Stimulated activated CD4-positive, alpha-beta T cell treated with anti-CD3 and anti-CD28 coated beads, Interleukin-1b, Interleukin-23, amount 100 ng/mL, for 48 hours (primary cell): Measurements from ENCODE around the gene CDH23.

ENCODE experiments used
- DNase-seq: peaks from one replicate; pipeline ENCODE4 v3.0.0-alpha.2; 2020

The CDH23 gene

GRCh38 chr10:71471006-71471405, 74.3 kb downstream of the CDH23 start:
- no peak for DNase-seq

GRCh38 chr10:71471957-71472365, 75.2 kb downstream of the CDH23 start:
- DNase-seq, result no peak

DNA sequence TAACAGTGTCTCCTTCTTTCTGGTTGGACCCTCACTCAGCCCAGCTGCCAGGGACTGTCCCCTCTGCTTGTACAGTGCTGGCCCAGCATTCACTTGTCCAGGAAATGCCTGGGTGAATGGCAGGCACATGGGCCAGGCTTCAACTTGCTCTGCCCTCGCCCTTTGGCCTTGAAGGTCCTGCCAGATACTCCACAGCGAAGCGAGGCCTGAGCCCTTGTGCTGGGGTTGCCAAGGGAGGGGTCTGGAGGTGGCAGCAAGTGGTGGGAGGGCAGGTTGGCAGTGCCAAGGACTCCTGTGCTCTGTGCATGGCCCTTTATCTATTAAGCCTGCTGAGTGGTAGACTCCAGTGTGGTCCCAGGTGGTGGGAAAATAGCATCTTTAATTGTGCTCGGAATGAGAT, 75.7 kb downstream of the CDH23 start:
- no peak for DNase-seq

DNA sequence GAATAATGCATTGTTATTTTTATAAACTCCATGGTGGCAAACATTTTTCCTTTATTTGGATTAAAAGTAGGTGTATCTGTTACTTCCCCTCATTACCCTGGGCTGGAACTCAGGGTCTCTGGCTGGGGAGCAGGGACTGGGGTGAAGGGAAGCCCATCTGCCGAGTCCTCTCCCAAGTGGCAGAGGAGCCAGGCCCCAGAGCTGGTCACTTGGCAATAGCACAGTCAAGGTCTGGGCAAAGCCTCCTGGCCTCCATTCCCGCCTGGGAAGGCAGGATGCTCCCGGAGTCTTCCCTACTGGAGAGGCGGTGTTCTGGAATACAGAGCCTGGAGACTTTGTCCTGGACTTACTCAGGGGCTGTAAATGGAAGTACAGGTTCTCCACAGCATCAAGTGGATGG, 76.2 kb downstream of the CDH23 start:
- no peak for DNase-seq

DNA sequence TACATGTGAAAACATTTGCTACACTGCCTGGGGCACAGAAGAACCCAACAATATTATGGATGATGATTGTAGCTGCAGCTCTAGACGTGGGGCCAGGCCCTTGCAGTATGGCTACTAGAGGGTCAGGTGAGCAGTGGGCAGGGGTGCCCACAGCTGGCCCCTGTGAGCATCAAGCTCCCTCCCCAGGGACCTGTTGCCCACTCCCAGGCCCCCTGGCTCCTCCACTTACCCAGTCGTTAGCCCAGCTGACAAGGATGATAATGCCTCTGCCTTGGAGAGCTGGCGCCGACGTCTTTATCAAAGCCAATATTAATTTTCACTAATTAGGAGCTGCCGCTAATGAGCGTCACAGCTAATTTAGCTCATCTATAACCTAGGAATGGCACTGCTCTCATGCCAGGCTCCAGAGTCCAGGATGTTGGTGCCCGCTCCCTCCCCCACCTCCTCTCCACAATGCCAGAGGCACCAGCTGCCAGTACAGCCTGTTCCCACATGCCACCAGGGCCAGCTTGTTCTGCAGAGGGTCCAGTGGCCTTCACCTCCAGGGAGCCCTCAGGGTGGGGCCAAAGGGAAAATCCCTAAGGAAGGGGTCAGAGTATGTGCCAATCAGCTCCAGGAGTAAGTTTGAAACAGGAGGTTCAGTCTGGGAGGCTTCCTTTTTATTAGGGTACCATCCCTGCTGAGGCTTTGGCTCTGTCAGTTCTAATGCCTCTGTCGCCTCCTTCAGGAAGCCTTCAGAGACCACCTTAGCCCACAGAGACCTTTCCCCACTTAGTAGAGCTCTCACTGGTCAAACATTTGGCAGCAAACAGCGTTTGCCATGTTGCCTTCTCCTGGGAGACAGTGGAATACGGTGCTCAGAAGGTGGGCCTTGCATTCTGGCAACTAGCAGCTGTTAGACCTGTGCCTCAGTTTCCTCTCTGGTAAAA, 77.2 kb downstream of the CDH23 start:
- DNase-seq, result no peak

DNA sequence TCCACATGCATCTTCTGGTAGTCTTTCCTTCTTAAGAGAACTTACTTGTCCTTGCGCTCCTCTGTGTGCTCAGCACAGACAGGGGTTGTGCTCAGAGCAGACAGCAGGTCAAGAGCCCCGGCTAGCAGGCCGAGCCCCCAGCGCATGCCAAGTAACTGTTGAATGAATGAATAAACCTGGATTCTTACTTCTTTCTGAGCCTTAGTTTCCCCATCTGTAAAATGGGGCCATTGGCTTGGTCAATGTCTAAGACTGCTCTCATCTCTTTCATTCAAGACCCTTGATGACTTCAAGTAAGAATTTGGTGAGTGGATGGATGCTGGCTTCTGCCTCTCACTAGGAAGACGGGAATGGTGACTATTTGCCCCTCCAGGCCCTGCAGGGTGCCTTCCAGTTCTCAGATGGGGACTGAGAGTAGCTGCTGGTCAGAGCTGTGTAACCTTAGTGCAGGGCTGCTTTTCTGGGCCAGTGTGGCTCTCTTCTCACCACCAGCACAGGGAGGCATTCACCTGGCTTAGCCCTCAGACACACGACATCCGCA, 78.1 kb downstream of the CDH23 start:
- no peak for DNase-seq

DNA sequence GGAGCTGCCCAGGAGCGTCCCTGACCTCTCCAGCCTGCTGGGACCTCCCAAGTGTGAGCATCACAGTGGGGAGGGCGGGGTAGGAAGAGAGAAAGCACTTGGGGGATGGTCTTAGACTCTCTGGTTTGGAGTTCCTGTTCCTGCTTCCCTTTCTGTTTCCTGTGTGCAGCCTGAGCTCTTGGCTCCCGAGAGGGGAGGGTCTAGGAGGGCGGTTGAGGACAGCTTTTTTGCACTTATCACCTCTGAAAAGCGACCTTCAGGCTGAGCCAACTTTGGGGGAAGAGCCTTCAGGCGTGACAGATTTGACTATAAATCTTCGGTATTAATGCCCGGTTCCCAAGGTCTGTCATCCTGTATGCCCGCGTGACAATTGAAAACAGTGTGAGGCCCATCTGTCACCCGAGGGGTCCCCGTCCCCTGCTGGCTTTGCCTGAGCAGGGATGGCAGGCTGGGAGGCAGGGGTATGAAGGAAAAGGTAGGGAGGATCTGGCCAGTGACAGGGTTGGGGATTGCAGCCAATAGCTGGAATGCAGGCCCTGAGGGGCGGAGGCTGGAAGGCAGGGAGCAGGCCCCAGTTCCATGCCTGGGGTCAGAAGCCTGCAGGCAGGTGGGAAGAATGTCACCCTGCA, 78.6 kb downstream of the CDH23 start:
- DNase-seq, result no peak

DNA sequence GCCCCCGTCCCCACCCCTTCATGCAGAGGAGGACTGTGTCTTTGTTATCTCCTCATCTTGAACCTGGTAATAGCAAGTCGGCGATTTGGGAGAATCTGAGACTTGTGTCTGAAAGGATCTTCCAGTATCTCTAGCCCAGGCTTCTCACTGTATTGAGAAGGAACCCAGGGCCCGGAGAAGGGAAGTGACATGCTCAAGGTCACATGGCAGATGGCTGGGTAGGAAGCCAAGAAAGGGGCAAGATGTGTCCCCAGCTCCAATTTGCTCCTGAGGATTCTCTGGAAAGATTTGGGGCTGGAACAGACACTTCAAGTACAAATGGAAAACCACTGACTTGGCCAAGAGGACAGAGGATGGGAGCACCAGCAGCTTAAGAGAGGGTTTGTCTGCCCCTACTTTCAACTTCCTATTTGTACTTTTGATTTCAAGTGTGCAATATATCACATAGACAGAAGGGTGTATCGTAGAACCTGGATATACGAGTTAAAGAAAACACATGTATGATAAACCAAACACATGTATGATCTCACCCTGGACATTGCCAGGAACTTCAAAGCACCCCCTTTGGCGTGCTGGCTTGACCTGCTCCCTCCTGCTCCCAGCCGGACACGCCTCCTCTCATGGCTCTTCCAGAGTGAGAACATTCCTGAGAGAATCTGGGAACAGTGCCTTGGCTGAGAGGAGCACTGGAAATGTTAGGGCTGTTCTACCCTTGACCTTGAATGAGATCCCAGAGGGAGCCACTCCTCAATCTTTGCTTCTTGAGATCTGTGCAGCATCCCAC, 79.7 kb downstream of the CDH23 start:
- no peak for DNase-seq

GRCh38 chr10:71478173-71478572, 81.5 kb downstream of the CDH23 start:
- no peak for DNase-seq

DNA sequence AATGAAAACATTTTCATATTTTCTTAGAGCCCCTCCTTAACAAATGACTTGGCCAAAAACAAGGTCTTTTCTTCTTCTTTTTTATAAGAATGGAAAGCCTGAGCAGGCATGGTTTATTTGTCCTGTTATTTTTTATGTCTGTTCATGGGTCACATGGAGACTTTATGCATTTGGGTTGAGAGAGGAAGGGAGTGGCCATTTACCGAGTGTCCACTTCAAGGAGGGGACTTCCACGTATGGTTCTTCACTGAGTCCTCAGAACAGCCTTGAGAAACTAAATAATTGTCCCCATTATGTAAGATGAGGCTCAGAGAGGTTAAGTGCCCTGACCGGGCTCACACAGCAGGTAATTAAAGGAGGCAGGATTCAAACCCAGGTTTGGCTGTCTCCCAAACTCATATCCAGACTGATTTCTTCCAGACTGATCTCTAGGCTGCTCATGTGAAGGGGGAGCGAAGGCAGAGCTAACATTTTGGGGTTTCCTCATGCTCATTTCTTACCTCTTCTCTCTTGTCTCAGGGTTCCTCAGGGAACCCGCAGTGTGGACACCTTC, 82.2 kb downstream of the CDH23 start:
- DNase-seq, result no peak

GRCh38 chr10:71479831-71480230, 83.1 kb downstream of the CDH23 start:
- DNase-seq, result no peak

DNA sequence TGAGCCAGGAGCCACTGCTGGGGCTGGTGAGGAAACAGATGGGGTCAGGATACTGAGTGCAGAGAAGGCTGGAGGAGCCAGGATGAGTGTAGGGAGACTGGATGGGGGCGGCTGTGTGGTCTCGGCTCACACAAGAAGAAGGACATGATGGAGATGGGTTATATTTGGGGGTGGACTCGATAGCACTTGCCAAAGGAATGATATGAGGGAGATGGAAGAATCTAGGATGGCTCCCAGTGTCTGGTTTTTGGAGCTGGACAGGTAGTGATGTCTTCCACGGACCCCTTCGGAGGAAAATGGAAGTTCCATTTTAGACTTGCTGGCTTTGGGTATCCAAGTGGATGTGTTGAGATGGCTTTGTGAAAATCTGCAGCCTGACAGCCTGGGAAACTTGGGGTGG, 83.9 kb downstream of the CDH23 start:
- no peak for DNase-seq

DNA sequence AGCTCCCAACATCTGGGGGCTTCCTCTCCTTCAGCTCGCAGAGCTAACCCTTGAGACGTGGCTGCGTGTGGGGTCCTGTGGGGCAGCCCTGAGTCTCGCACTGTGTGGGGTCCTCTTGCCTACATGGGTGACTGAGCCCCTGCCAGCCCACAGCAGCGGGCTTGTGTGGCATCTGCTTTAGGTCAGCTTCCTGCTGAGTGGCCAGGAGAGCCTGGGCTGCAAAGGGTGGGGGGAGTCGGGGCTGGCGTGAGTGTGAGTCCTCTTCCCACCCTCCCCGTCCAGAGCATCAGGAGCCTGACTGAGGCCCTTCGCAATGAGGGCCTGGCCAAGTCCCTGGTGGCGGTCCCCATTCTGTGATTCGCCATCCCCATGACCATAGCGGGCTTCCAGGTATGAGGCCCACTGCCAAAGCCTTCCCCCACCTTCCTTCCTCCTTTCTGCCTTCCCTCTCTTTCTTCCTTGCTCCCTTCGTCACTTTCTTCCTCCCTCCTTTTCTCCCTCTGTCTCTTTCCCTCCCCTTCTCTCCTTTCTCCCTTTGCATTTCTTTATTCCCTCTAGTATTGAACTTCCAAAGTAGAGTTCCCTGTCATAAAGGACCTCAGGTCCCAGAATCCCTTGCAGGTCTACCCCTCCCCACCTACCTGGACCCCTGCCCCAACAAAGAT, 85.2 kb downstream of the CDH23 start:
- DNase-seq, result no peak

DNA sequence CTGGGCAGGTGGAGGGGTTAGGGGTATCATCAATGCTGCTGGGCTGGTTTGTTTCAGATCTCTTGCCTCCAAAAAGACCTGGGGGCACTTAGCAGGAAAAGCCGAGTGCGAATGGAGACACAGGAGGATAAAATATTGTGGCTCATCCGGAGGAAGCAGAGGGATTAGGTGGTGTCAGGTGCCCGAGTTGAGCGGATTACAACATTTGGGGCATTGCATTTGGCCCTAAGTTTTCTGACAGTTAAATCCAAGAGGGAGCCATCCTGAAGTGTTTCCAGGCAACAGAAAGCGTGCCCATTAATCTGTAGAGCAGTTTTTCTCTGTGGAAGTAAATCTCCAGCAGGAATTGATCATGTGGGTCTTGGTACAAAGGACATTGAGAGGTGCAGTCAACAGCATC, 85.9 kb downstream of the CDH23 start:
- no peak for DNase-seq

DNA sequence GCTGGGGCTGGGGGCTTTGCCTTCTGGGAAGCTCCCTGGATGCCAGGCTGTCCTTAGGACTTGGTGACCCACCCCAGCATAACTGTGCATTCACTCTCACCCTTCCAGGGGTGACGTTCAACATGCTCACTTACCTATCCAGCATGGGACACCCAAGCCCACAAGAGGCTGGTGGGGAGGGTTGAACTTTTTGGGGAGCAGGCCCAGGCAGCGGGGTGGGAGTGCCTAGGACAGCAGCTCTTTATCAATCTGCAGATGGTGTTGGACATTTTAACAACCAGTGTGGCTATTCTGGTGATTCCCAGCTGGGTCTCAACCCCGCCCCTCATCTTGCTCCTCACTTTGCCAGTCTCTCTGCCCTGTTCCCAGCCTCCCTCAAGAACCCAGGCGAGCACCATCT, 86.4 kb downstream of the CDH23 start:
- DNase-seq, result no peak

- DNase-seq, result no peak
These were observed 87.4 kb downstream of the CDH23 start for GRCh38 chr10:71483885-71484751.

DNA sequence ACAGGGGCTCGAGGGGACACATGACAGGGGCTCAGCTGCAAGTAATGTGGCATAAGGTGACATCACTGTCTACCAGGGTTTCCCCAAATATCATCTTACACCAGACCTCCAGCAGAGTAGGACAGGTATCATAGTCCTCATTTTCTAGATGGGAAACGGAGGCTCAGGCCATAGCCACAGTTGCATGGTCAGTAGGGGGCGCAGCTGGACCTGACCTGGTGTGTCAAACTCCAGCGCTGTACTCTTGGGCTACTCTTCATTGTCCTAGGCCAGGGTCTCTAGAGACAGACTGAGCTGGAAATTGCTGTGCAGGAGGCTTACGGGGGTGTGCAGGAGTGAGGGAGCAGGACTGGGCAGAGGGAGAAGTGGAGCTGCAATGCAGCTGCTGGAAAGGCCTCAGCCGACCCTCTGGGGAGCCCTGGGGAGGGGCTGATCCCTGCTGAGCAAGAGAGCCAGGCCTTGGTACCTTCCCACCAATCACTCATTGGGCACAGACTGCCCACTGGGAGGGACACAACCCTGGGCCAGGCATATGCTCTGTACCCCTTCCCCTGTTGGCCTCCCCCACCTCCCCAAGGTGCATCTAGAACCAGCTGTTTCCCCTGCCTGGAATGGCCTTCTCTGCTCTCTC, 89.9 kb downstream of the CDH23 start:
- DNase-seq, result peak; percentile 47

GRCh38 chr10:71487726-71488125, 91.0 kb downstream of the CDH23 start:
- no peak for DNase-seq

- no peak for DNase-seq
These were observed 92.4 kb downstream of the CDH23 start for GRCh38 chr10:71489077-71489476.

DNA sequence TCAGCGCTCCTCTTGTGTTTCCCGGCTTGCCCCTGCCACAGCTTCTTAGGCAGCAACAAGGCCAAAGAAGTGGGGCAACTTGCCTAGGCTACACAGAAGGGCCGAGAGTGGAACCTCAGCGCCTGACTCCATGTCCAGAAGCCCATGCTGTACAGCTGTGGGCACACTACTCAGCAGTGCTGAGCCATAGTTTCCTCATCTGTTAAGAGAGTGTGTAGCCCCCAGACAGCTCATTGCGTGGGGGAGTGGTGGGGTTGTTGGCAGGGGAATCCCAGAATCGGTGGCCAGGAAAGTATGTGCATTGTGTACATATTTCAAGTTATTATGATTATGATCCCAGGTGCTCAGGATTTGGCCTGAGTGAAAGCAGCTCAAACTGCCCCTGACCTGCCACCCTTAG, 96.2 kb downstream of the CDH23 start:
- no peak for DNase-seq

DNA sequence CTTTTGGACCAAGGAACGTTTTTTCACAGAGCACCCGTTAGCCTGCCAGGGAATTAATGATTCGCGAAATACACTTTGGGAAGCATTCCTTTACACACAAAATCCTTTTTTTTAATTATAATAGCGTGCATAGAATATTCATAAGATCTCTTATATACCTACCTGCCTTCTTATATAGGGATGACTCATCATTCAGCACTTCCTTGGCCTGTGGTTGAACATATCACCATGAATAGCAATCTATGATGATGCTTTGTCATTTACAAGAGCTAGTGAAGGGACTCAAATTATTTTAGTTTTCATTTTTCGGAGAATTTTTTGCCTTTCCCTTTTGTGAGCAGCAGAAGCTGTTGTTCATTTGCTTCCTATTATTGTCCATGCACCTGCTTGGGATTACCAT, 97.0 kb downstream of the CDH23 start:
- DNase-seq, result no peak
